22Rv1 (cell line): Measurements from ENCODE around the gene LIMD2.

Experiments
- ZFX ChIP-seq: fragments of 450-650 bp; IDR thresholded peaks from 2 replicates; pipeline ENCODE4 v1.6.1; 2017; ENCODE audit warnings: antibody characterized with exemption, borderline replicate concordance
- TF ChIP-seq, protein P1 (sequence below): fragments of 450-650 bp; IDR thresholded peaks from 2 replicates; pipeline ENCODE4 v1.5.1; 2017; ENCODE audit warnings: mild to moderate bottlenecking

DNA sequence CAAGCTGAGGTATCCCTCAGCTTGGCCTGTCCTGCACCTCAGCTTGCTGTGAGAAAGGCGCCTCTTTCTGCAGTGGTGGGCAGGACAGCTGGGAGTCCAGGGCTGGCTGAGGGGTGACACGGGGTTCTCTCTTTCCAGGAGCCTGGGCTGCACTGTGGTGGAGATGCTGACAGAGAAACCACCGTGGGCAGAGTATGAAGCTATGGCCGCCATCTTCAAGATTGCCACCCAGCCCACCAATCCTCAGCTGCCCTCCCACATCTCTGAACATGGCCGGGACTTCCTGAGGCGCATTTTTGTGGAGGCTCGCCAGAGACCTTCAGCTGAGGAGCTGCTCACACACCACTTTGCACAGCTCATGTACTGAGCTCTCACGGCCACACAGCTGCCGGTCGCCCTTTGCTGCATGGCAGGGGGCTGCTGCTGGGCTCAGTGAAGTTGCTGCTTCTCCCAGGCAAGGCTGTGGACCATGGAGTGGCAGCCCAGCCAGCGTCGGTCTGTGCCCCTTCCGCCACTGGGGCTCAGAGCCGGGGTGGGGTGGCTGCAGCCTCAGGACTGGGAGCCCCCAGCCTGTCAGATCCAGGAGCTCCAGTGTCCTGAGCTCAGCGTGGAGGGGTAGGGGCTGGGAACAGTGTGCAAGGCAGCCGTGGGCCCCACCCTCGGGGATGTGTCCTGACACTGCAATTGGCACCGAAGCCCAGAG lies 6.4 kb downstream of the LIMD2 start:
- TF ChIP-seq, protein P1, sequence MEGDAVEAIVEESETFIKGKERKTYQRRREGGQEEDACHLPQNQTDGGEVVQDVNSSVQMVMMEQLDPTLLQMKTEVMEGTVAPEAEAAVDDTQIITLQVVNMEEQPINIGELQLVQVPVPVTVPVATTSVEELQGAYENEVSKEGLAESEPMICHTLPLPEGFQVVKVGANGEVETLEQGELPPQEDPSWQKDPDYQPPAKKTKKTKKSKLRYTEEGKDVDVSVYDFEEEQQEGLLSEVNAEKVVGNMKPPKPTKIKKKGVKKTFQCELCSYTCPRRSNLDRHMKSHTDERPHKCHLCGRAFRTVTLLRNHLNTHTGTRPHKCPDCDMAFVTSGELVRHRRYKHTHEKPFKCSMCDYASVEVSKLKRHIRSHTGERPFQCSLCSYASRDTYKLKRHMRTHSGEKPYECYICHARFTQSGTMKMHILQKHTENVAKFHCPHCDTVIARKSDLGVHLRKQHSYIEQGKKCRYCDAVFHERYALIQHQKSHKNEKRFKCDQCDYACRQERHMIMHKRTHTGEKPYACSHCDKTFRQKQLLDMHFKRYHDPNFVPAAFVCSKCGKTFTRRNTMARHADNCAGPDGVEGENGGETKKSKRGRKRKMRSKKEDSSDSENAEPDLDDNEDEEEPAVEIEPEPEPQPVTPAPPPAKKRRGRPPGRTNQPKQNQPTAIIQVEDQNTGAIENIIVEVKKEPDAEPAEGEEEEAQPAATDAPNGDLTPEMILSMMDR, result no peak
- no peak for TF ChIP-seq ZFX
